ENCODE data around the gene FXR1. TPM values are rescaled to one million over a fixed set of nuclear protein-coding genes. Genes with fewer than 3 reads are reported as not detected.
"Not testable (repeated sequence)": the region's sequence is repeated elsewhere in the genome, so short reads cannot be mapped to it uniquely, and the experiment has no call there.

The FXR1 gene
- total and polyA plus RNA-seq, 4 donors: 18.6 to 72.9 (median 46.6) TPM

- 6% methylated on average over 2 of the region's 2 CpGs for WGBS
- H3K4me3 ChIP-seq (ENCODE audit: low read depth in 1 of 3, low read length in 3 of 3): peak overlapping the region; percentile 84 to 95 (median 88)
- H3K27ac ChIP-seq (ENCODE audit: low read depth in 1 of 2, low read length in 2 of 2): peak overlapping the region in 1 of 2 donors; percentile 67
Observed at GRCh38 chr3:180990505-180990904, 78.0 kb downstream of the FXR1 start.

GRCh38 chr3:180996415-180996932, 84.0 kb downstream of the FXR1 start:
- DNase-seq (ENCODE audit: low spot score): no peak
- Histone ChIP-seq H3K9me3 (ENCODE audit: control insufficient read depth in 4 of 4, low read length in 3 of 4) (no peaks in the 10 kb centered on the region), H3K27me3 (ENCODE audit: control insufficient read depth in 4 of 4, insufficient read depth in 4 of 4, low read length in 3 of 4) (no peaks in the 10 kb centered on the region), H3K4me3 (ENCODE audit: low read depth in 1 of 3, low read length in 3 of 3) (no peak overlapping the region), H3K9ac (ENCODE audit: low read depth in 1 of 2, low read length in 2 of 2) (no peak overlapping the region), H3K4me1 (ENCODE audit: control insufficient read depth in 4 of 4, insufficient read depth in 4 of 4, low read length in 3 of 4) (no peaks in the 10 kb centered on the region), H3K36me3 (ENCODE audit: control insufficient read depth in 4 of 4, insufficient read depth in 3 of 4, low read depth in 1 of 4, low read length in 3 of 4) (no peaks in the 10 kb centered on the region), H3K27ac (ENCODE audit: low read depth in 1 of 2, low read length in 2 of 2) (no peak overlapping the region)
- TF ChIP-seq CTCF (IDR thresholded peaks at IDR 0.05; ENCODE audit: low read depth, low read length, missing input control) (no peak), YY1 (IDR thresholded peaks at IDR 0.05) (no peak), JUND (IDR thresholded peaks at IDR 0.05) (no peak)
- 87% methylated on average over 2 of the region's 2 CpGs for WGBS

More at GRCh38 chr3:180990505-180990904, 78.0 kb downstream of the FXR1 start:
- Histone ChIP-seq H3K9me3 (ENCODE audit: control insufficient read depth in 4 of 4, low read length in 3 of 4) (no peaks in the 10 kb centered on the region), H3K4me1 (ENCODE audit: control insufficient read depth in 4 of 4, insufficient read depth in 4 of 4, low read length in 3 of 4) (peaks cover 9 to 16% (median 15%) of the 10 kb centered on the region in 4 donors), H3K9ac (ENCODE audit: low read depth in 1 of 2, low read length in 2 of 2) (no peak overlapping the region), H3K36me3 (ENCODE audit: control insufficient read depth in 4 of 4, insufficient read depth in 3 of 4, low read depth in 1 of 4, low read length in 3 of 4) (peaks cover 0 to 12% (median 10%) of the 10 kb centered on the region in 4 donors), H3K27me3 (ENCODE audit: control insufficient read depth in 4 of 4, insufficient read depth in 4 of 4, low read length in 3 of 4) (no peaks in the 10 kb centered on the region)
- no peak for TF ChIP-seq HNF4G (IDR thresholded peaks at IDR 0.05)
- no peak for TF ChIP-seq ATF3 (IDR thresholded peaks at IDR 0.05)
- TF ChIP-seq GABPA (IDR thresholded peaks at IDR 0.05 in 1 of 2, conservative IDR thresholded peaks at IDR 0.05 in 1 of 2): no peak
- TF ChIP-seq SP1 (IDR thresholded peaks at IDR 0.05): no peak
- DNase-seq (ENCODE audit: low spot score): no peak

GRCh38 chr3:181002331-181002730, 89.9 kb downstream of the FXR1 start:
- not testable (repeated sequence) for H3K27me3 ChIP-seq (ENCODE audit: control insufficient read depth in 4 of 4, insufficient read depth in 4 of 4, low read length in 3 of 4); H3K9ac ChIP-seq (ENCODE audit: low read depth in 1 of 2, low read length in 2 of 2); H3K4me3 ChIP-seq (ENCODE audit: low read depth in 1 of 3, low read length in 3 of 3); H3K27ac ChIP-seq (ENCODE audit: low read depth in 1 of 2, low read length in 2 of 2); H3K36me3 ChIP-seq (ENCODE audit: control insufficient read depth in 4 of 4, insufficient read depth in 3 of 4, low read depth in 1 of 4, low read length in 3 of 4); H3K4me1 ChIP-seq (ENCODE audit: control insufficient read depth in 4 of 4, insufficient read depth in 4 of 4, low read length in 3 of 4); DNase-seq (ENCODE audit: low spot score); H3K9me3 ChIP-seq (ENCODE audit: control insufficient read depth in 4 of 4, low read length in 3 of 4)
- WGBS: 87% methylated on average over 4 of the region's 4 CpGs

GRCh38 chr3:181003469-181003868, 91.0 kb downstream of the FXR1 start:
- DNase-seq (ENCODE audit: low spot score); H3K36me3 ChIP-seq (ENCODE audit: control insufficient read depth in 4 of 4, insufficient read depth in 3 of 4, low read depth in 1 of 4, low read length in 3 of 4): not testable (repeated sequence)
- 25% methylated on average over 2 of the region's 2 CpGs for WGBS

More at GRCh38 chr3:181003469-181003868, 91.0 kb downstream of the FXR1 start:
- H3K9me3 ChIP-seq (ENCODE audit: control insufficient read depth in 4 of 4, low read length in 3 of 4); H3K4me1 ChIP-seq (ENCODE audit: control insufficient read depth in 4 of 4, insufficient read depth in 4 of 4, low read length in 3 of 4); H3K27ac ChIP-seq (ENCODE audit: low read depth in 1 of 2, low read length in 2 of 2); H3K27me3 ChIP-seq (ENCODE audit: control insufficient read depth in 4 of 4, insufficient read depth in 4 of 4, low read length in 3 of 4); H3K9ac ChIP-seq (ENCODE audit: low read depth in 1 of 2, low read length in 2 of 2): not testable (repeated sequence)
- peak; percentile 54 to 63 for TF ChIP-seq HNF4A (conservative IDR thresholded peaks at IDR 0.05)
- H3K4me3 ChIP-seq (ENCODE audit: low read depth in 1 of 3, low read length in 3 of 3): peak overlapping the region in 2 of 3 donors; percentile 9 to 21
